T-helper 1 cell (primary cell): ENCODE measurements around the gene ABHD12B.

ENCODE experiments used
- DNase-seq, 5 donors: peaks; one replicate each; pipeline ENCODE4 v3.0.0-alpha.2; 2012 to 2020
- total RNA-seq, 4 donors: gene quantifications; one replicate each; lab custom pipeline; 2026; lab: John Stamatoyannopoulos, UW

Gene ABHD12B, protein sequence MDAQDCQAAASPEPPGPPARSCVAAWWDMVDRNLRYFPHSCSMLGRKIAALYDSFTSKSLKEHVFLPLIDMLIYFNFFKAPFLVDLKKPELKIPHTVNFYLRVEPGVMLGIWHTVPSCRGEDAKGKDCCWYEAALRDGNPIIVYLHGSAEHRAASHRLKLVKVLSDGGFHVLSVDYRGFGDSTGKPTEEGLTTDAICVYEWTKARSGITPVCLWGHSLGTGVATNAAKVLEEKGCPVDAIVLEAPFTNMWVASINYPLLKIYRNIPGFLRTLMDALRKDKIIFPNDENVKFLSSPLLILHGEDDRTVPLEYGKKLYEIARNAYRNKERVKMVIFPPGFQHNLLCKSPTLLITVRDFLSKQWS
- 0 to 0.15 (median 0) reads per million in 4 donors for total RNA-seq

DNA sequence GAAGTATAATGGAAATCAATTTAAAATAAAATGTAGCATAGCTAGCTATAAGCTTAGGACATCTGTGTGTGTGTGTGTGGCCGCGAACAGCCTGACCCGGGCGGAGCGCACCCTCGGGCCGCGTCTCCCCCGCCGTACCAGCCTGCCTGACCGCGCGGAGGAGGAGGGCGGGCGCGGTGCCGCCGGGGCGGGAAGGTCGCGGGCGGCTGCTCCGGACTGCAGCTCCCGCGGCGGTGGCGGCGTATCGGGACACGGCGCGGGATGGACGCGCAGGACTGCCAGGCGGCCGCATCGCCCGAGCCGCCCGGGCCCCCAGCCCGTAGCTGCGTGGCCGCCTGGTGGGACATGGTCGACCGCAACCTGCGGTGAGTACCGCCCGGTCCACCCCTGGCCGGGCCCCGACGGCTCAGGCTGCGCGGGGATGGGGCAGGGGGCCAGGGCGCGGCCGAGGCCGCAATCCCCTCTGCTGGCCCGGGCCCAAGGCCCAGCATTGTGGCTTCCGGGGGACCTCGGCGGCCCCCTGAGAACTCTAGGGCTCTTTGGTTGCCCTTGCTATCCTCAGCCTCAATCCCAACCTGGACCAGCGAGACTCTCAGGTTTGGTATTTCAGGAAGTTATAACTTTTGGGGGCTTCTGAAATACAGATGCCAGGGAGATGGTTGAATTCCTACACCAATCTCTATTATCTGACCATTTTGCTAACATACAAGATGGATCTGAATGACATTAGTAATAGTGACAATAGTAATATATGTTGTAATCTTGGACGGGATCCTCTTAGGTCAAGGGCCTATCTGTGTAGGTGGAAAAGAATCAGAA, at the start of gene ABHD12B:
Gene ABHD12B (plus strand): TSS at position 140 of the 819 bp plus-strand sequence. CDS start 122 bp downstream, at position 262.
- peak in 1 of 5 donors; percentile 2 for DNase-seq

DNA sequence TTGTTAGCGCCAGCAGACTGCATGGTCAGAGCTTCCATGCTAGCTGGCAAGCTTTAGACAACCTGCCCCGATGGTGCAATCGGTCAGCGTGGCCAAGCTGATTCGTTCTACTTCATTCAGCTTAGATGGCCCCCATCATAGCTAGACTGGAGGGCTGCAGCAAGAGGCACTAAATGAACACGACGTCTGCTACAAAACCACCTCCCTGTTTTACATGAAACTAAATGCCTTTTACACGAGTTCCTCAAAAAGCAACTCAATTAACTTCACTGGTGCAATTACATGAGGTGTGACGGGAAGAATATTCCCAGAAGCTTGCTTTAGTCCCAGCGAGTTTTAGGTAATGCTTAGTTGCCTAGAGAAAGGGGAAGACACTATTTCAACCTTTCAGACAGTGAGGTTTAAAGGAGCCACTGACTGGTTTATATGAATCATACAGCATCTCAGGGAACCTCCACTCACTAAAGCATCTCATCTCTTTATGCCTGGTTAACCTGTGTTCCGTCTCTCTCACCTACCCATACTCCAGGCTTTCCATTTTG, 49.3 kb upstream of the ABHD12B start:
- peak in 1 of 5 donors; percentile 34 for DNase-seq

DNA sequence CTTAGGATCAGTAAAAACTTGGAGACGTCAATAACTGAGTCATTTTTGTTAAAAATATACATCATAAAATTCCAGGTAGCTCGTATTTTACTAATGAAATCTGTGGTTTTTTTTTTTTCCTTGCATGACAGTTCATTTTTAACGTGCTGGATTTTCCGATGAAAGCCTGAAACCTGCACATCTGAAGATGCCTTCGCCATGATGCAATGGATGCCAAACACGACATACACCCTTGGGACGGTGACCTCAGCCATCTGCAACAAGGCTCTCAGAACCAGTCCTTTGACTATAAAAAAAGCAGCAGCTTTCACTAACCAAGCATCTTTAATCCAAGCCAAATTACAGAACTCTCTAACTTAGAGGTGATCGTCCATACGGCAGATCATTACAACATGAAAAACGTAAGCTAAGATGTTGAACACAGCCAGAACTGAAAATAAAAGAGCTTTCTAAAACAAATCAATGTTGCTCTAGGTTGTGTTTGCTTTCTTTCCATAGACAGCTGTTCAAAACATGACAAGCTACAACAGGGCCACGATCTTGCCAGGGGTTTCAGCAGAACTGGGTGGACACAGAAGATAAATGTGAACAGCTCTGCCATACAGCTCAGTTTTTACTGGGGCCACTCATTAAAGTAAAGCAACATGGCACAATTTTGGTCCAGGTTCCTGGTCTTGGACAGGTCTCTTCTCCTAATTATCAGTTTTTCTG, 48.6 kb upstream of the ABHD12B start:
- peak in 1 of 5 donors; percentile 40 for DNase-seq

DNA sequence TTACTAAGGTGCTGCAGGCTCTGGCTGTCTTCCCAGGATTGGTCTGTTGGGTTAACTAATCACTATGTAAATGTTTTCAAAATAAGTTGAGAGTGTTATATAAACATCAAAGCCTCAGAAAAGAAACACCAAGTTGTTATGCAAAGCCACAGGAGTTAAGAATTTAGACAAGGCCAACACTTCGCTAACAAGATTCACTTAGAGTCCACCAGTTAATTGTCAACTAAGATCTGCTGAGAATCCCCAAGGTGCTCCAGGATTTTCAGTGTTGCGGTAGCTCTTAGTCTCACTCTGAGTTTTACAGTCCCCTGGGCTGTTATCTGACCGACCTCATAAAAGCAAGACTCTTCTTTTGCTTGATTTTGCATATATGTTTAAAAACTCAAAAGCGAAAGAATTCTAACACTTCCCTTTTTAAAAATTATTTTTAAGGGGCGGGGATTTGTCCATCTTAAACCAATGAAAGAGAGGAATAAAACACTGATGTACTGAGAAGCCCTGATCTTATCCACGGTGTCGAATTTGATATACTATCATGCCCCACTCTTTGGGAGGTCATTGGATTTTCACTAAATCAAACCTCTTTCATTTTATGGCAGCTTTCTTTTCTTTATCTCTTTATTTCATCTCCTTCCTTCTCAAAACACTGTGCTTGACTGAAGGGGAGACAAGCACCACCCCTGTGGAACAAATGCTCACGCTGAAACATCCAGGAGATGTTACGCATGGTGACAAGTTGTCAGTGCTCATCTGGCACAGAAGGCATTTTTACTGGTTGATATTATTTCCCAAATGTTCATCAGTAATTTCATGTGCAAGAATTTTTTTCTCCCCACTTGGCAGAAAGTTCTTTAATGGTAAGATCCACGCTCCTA, 47.9 kb upstream of the ABHD12B start:
- no peak for DNase-seq

DNA sequence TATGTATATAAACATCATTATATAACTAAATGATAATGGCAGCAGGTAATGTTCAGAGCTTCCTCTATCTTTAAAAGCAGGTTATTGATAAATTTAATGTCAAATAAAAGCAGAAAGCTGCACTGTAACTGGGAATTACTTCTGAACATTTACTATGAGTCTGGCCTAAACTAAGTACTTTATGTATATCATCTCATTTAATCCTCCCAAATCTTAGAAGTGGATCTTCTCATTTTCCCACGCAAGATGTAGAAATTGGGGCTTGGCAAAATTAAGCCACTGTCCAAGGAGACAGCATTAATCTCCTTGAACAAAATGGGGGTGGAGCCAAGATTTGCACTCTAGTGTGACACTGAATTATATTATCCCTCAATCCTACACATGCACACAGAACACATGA, 46.5 kb upstream of the ABHD12B start:
- no peak for DNase-seq

DNA sequence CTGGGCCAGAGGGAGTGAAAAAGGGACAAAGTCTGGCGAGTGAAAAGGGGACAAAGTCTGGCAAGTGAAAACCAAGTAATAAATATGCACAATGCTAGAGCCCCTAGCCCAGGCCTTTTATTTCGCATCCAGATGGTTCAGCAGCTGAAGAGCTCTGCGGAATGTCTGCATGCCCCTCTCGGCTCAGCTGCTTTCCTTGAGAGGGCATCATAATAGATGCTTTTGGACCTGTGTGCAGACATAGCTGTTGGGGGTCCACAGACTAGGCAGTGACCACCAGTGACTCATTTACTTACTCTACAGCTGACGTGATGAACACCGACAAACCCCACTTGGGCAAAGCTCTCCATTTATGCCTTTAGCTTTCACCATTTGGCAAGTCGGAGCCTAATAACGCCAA, 45.2 kb upstream of the ABHD12B start:
- DNase-seq, result no peak

DNA sequence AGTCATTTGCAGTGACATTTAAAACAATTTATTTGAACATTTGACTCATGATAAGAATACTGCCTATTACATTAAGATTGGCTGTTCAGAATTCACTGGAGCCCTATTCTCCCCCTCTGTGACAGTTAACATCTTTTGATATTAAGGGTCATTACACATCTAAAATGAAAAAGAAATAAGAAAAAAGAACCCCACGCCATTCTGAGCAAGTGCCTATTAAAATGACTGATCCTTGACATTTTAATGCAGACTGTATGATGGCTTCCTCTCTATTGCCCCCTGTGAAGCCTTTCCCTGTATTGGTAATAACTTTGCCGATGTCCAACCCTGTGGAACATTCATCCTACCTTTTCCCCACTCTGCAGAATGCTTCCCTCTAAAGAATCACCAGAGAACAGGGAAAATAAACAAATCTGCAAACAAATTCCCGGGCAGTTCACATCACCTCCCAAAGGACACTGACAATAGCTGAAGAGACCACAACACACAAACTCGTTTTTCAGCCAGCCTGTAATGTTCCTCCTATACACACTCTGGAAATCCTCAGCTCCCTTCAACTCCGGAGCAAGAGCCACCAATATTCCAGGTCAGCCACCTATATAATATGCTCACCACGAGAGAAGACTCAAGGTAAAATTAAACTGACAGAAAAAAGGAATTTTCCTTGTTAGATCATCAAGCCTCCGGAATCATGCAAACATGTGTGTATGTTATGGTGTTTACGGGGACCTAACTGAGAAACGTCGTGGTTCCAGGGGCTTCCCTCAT, 42.9 kb upstream of the ABHD12B start:
- DNase-seq, result no peak

DNA sequence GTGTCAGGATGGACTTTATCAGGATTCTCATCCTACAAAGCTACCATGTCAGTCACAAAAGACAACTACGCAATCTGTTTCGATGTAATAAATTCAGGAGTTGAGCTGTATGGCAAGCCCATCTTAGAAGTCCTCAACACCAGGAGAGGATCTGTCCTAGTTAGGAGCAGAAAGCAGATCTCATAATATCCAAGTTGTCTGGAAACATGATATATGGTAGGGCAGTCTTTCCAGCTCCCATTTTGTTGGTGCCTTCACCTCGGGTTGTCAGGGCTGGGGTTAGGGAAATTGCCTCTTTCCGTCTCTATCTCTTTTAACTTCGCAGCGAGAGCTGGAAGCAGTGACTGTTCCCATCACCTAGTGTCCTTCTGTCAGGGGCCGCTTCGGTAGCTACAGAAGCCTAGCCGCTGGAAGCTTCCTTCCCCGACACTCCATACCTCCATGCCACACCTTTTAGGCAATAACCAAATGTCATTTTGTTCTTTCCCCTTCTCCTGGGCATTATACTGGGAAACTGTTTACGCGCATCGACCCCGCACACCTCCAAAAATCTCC, 42.3 kb upstream of the ABHD12B start:
- DNase-seq, result no peak

DNA sequence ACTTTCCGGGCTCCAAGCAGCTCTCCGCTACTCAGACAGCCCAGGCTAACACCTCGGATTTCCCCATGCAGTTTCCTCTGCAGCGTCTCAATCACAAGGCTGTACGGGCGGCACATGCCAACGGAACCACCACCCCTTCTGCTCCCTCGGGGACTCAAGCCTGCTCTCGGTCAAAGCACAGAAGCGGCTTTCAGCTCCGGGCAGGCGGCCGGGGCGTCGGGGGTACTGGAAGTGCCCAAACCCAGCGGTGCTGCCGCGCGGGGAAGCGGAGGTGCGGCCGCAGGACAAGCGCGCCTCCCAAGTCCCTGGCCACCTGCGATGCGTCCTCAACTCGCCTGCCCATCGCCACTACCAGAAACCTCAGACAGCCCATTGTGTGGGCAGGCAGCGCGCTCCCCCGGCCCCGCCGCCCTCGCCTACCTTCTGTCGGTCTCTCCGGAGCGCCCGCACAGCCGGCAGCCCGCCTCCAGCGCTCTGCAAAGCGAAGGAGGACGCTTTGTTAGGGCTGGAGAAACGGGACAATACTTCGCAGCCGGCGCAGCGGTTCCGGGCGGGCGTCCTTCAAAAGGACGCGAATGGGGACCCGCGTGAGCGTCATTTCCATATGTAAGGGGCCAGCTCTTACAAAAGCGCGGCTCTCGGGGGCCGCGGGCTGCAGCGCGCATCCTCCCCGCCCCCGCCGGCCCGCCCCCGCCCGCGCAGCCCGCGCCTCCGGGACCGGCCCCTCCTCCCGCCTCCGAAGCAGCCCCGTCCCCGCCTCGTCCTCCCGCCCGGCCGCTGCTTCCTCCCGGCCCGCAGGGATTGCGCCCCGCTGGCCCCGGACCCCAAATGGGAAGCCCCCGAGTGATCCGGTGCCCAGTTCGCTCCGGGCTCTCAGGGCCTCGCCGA, 41.6 kb upstream of the ABHD12B start:
- DNase-seq, result peak; percentile 35 to 63 (median 58)

DNA sequence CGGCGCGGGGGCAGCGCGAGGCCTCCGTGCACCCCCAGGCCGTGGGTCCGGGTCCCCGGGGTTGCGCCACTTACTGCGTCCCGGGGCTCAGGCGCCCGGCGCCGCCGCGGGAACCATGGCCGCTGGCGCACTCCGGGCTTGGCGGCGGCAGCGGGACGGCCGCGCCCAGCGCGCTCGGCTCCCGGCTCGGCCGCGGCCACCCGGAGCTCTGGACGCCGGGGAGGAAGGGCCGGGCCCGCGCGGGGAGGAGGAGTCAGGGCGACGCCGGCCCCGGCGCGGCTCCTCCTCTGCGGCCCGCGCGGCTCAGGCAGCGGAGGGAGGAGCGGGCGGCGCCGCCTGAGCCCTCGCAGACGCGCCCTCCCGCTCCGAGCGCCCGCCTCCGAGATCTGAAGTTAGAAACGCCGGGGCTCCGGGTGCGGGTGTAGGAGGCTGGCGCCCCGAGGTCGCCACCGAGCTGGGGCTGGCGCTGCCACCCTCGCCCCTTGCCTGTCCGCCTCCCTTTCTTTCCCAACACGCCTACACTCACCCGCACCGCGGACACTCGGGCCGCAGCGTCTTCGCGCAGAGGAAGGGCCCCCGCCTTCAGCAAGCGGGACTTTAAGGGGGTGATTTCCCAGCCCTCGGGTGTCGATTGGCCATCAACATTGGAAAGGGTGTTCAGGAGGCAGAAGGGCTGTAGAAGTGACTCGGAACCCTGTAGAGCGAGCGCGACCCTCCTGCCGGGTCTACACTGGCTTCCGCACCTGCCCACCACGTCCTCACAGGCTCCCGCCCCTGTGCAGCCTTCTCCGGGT, 40.7 kb upstream of the ABHD12B start, which contains the start of gene NIN:
Gene NIN (minus strand): TSS at position 231 of the 794 bp plus-strand sequence. CDS start 9,106 bp downstream, outside the sequence.
- peak; percentile 50 to 75 (median 63) for DNase-seq

DNA sequence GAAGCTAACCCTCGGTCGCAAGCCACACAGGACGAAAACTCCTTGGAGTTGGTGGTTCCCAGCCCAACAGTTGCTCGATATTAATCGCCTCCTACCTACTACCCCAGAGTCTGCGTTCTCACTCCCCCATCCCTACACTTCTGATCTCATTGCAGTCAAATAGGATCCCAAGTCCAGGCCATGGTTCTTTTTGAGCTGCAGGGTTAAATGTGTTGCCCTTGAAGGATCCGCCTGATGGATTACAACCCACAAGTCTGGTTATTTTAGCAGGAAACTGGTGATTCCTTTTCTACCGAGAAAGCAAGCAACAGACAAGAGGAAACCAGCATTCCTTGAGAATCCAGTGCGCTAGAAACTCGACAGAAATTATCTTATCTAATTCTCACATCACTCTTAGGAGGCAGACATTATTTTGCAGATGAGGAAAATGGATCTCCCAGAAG, 40.1 kb upstream of the ABHD12B start:
- no peak for DNase-seq

DNA sequence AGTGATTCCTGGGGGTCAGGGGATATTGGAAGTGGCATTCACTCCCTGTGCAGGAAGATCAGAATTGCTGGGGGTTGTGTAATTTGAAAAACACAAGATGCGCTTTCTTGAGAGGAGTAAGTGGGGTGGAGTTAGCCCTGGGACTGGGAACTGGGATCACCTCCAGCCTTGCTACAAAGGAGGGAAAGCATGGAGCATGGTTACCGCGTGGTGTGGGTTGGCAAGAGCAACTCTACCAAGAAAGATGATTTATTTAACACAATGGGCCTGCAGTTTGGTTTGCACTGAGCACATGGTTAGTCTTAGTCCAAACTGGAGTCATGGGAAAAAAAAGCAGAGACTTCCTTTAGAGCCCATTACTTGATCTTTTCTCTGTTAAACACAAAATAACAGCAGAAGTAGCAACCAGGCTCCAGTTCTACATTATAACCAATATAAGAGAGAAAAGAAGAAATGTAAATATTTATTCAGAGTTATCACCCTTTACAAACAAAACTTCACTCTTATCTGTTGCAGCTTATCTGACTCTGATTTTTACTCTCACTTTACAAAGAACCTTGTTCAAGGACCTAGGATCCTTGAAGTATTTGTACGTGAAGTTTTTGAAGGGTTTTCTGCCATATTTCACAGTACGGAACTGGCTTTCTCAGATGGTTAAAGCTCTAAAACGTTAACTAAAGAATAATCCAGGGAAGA, 38.8 kb upstream of the ABHD12B start:
- DNase-seq, result no peak

DNA sequence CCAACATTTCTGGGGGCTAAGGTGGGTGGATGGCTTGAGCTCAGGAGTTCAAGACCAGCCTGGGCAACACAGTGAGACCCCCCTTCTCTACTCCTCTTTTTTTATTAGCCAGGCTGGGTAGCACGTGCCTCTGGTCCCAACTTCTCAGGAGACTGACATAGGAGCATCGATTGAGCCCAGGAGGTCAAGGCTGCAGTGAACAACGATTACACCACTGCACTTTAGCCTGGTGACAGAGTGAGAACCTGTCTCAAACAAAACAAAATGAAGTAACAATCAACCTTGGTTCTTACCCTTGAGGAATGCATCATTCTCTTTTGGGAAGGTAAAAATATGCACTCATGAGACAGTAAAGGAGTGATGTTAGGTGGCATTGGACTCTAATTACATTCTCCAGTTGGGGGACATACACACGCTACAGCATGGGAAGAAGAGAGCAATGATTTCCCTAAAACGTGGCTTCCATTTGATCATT, 37.0 kb upstream of the ABHD12B start:
- DNase-seq, result no peak

DNA sequence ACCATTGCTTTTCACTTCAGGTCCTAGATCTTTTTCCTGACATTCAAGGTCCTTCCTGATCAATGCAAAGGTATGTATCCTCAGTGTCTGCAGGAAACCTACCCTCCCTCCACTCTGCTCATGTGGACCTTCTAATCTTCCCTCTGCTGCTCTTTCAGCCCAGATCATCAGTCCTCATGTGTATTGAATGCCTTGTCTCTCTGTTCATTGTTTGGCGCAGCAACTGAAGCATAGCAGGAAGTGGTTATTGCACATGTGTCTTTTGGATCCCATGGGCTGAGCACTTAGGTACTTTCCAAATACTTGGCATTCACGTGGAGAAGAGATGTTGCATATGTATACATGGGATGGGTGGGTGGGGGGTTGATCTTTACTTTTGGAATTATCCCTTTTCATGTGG, 36.6 kb upstream of the ABHD12B start:
- DNase-seq, result no peak

DNA sequence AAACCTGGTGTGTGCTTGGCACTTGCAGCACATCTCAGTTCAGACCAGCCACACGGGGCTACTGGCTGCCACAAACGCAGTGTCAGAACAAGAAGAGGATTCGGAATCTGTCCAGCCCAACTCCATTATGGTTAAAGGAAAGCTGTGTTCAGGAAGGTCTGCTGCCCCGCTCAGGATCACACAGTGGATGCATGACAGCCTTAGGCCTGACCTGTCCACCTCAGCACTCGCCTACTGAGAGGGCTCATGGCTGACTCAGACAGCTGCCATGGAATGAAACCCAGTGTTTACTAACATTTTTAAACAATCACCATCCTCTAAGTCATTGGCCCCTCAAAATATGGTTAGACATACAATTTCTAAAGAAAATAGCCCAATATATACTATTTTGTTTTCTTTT, 35.3 kb upstream of the ABHD12B start:
- DNase-seq, result no peak

DNA sequence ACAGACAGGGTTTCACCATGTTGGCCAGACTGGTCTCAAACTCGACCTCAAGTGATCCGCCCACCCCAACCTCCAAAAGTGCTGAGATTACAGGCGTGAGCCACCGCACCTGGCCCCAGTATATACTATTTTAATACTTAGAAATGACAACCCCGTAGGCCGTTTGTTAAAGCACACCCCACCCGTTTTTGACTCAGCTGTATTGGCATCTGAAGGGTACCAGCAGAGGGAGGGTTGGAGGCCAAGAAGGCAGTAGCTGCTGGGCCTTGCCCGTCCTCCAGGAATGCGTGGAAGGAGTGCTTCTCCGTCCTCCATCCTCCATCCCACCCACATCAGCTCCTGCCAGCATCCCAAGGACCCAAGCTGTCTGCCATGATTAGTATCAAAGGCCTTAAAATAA, 34.6 kb upstream of the ABHD12B start:
- no peak for DNase-seq

DNA sequence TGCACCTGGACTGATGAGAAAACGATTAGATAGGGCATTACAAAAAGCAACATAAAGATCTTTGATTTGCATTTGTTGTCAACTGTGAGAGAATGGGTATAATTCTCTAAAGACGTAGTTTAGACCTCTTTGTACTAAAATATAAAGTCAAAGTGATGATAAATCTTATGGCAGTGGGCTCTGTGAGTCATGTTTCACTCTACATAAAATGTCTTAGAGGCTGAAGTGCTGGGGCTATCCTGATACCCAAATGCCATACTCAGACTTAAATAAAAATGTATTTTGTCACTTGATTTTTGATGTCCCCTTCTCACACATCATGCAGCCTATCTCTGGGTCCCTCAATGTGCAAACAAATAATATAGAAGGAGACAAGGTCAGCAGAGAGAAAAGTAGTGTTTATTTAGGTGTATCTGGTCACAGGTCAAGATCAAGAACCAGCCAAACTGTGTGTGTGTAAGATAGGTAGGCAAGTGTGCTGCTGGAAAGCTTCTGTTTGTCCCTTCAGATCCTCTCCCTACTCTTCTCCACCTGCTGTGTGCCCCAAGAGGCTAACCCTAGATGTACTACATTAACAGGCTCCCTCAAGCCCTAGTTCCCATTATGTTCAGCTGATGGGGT, 33.9 kb upstream of the ABHD12B start:
- no peak for DNase-seq
